ENCODE measurements around the gene MIA. TPM values are rescaled to one million over a fixed set of nuclear protein-coding genes. Genes with fewer than 3 reads are reported as not detected.
"Not testable (repeated sequence)": the region's sequence is repeated elsewhere in the genome, so short reads cannot be mapped to it uniquely, and the experiment has no call there.

Gene MIA
- not detected in 2 replicates for total RNA-seq (2014; rRNA removed; shearing (Covaris generic); ENCODE audit: low replicate concordance)

- no peak for DNase-seq (ENCODE audit: low read depth)
- in situ Hi-C loops (cut with HindIII; ENCODE audit: low pct_unique_long_range_greater_than_20kb, low sequenced_read_pairs) = no loop called here
Measured at GRCh38 chr19:40774916-40775631, at the start of gene MIA. TSS of gene MIA (plus strand) at chr19:40775521. CDS start at chr19:40775543, 22 bp downstream.

- in situ Hi-C loops (cut with HindIII; ENCODE audit: low pct_unique_long_range_greater_than_20kb, low sequenced_read_pairs) = no loop called here
- no peak for DNase-seq (ENCODE audit: low read depth)
Measured at GRCh38 chr19:40726279-40726678, 49.0 kb upstream of the MIA start.

- in situ Hi-C loops (cut with HindIII; ENCODE audit: low pct_unique_long_range_greater_than_20kb, low sequenced_read_pairs); DNase-seq (ENCODE audit: low read depth): not testable (repeated sequence)
Measured at GRCh38 chr19:40730065-40730464, 45.3 kb upstream of the MIA start.

GRCh38 chr19:40732304-40732703, 43.0 kb upstream of the MIA start:
- DNase-seq (ENCODE audit: low read depth); in situ Hi-C loops (cut with HindIII; ENCODE audit: low pct_unique_long_range_greater_than_20kb, low sequenced_read_pairs): not testable (repeated sequence)

- in situ Hi-C loops (cut with HindIII; ENCODE audit: low pct_unique_long_range_greater_than_20kb, low sequenced_read_pairs) = no loop called here
- no peak for DNase-seq (ENCODE audit: low read depth)
Measured at GRCh38 chr19:40733149-40733548, 42.2 kb upstream of the MIA start.

- in situ Hi-C loops (cut with HindIII; ENCODE audit: low pct_unique_long_range_greater_than_20kb, low sequenced_read_pairs) = no loop called here
- DNase-seq (ENCODE audit: low read depth) = no peak
Measured at GRCh38 chr19:40735013-40735771, 40.1 kb upstream of the MIA start.

GRCh38 chr19:40736661-40737060, 38.7 kb upstream of the MIA start:
- DNase-seq (ENCODE audit: low read depth) = no peak
- in situ Hi-C loops (cut with HindIII; ENCODE audit: low pct_unique_long_range_greater_than_20kb, low sequenced_read_pairs) = no loop called here

- DNase-seq (ENCODE audit: low read depth) = no peak
- in situ Hi-C loops (cut with HindIII; ENCODE audit: low pct_unique_long_range_greater_than_20kb, low sequenced_read_pairs) = no loop called here
Measured at GRCh38 chr19:40737102-40737644, 38.1 kb upstream of the MIA start.

- in situ Hi-C loops (cut with HindIII; ENCODE audit: low pct_unique_long_range_greater_than_20kb, low sequenced_read_pairs) = no loop called here
- no peak for DNase-seq (ENCODE audit: low read depth)
Measured at GRCh38 chr19:40739030-40739839, 36.1 kb upstream of the MIA start.

GRCh38 chr19:40739871-40740703, 35.2 kb upstream of the MIA start:
- no peak for DNase-seq (ENCODE audit: low read depth)
- in situ Hi-C loops (cut with HindIII; ENCODE audit: low pct_unique_long_range_greater_than_20kb, low sequenced_read_pairs) = no loop called here

- in situ Hi-C loops (cut with HindIII; ENCODE audit: low pct_unique_long_range_greater_than_20kb, low sequenced_read_pairs) = no loop called here
- DNase-seq (ENCODE audit: low read depth) = no peak
Measured at GRCh38 chr19:40740747-40741146, 34.6 kb upstream of the MIA start.

- in situ Hi-C loops (cut with HindIII; ENCODE audit: low pct_unique_long_range_greater_than_20kb, low sequenced_read_pairs) = no loop called here
- no peak for DNase-seq (ENCODE audit: low read depth)
Measured at GRCh38 chr19:40741527-40742390, 33.6 kb upstream of the MIA start.

GRCh38 chr19:40742477-40742876, 32.8 kb upstream of the MIA start:
- no peak for DNase-seq (ENCODE audit: low read depth)
- in situ Hi-C loops (cut with HindIII; ENCODE audit: low pct_unique_long_range_greater_than_20kb, low sequenced_read_pairs) = no loop called here

- no peak for DNase-seq (ENCODE audit: low read depth)
- in situ Hi-C loops (cut with HindIII; ENCODE audit: low pct_unique_long_range_greater_than_20kb, low sequenced_read_pairs) = no loop called here
Measured at GRCh38 chr19:40742886-40743285, 32.4 kb upstream of the MIA start.

GRCh38 chr19:40743926-40744325, 31.4 kb upstream of the MIA start:
- in situ Hi-C loops (cut with HindIII; ENCODE audit: low pct_unique_long_range_greater_than_20kb, low sequenced_read_pairs) = no loop called here
- DNase-seq (ENCODE audit: low read depth) = no peak

GRCh38 chr19:40744554-40745401, 30.5 kb upstream of the MIA start:
- DNase-seq (ENCODE audit: low read depth) = no peak
- in situ Hi-C loops (cut with HindIII; ENCODE audit: low pct_unique_long_range_greater_than_20kb, low sequenced_read_pairs) = no loop called here

Measured in Caki2 (cell line).